IPS-18a (cell line): Measurements from ENCODE around the gene GKN1.

Experiments
- H3K27ac ChIP-seq: one replicate; pipeline ENCODE4 v1.5.1; 2013; ENCODE audit warnings: low read length
- H3K27me3 ChIP-seq: one replicate; pipeline ENCODE4 v1.6.1; 2013; ENCODE audit warnings: mild to moderate bottlenecking, low read length; ENCODE audit not compliant: control insufficient read depth, insufficient read depth
- H3K36me3 ChIP-seq: one replicate; pipeline ENCODE4 v1.6.1; 2013; ENCODE audit warnings: low read depth, low read length; ENCODE audit not compliant: control insufficient read depth
- H3K4me1 ChIP-seq: one replicate; pipeline ENCODE4 v1.6.1; 2013; ENCODE audit warnings: low read depth, low read length; ENCODE audit not compliant: control insufficient read depth
- H3K4me3 ChIP-seq: one replicate; pipeline ENCODE4 v1.5.1; 2013; ENCODE audit warnings: low read length
- H3K9ac ChIP-seq: one replicate; pipeline ENCODE4 v1.6.1; 2013; ENCODE audit warnings: mild to moderate bottlenecking, low read length, moderate library complexity
- H3K9me3 ChIP-seq: one replicate; pipeline ENCODE4 v1.6.1; 2013; ENCODE audit warnings: low read depth, low read length; ENCODE audit not compliant: control insufficient read depth

GKN1 gene

GRCh38 chr2:68974251-68974650, at the start of gene GKN1:
Gene GKN1 (plus strand): TSS chr2:68974636. CDS start chr2:68974678, 42 bp downstream.
- Histone ChIP-seq H3K4me1 (no peaks in the 10 kb centered on the region), H3K27me3 (no peaks in the 10 kb centered on the region), H3K27ac (no peak within 1 kb of the TSS), H3K9me3 (no peaks in the 10 kb centered on the region), H3K9ac (no peak within 1 kb of the TSS), H3K36me3 (no peaks in the 10 kb centered on the region), H3K4me3 (no peak within 1 kb of the TSS)

- no peak overlapping the region for H3K27ac ChIP-seq
- no peaks in the 10 kb centered on the region for H3K9me3 ChIP-seq
- no peak overlapping the region for H3K4me3 ChIP-seq
- no peaks in the 10 kb centered on the region for H3K27me3 ChIP-seq
- no peaks in the 10 kb centered on the region for H3K4me1 ChIP-seq
- no peak overlapping the region for H3K9ac ChIP-seq
- no peaks in the 10 kb centered on the region for H3K36me3 ChIP-seq
These were observed 49.0 kb upstream of the GKN1 start for GRCh38 chr2:68925295-68925896.

DNA sequence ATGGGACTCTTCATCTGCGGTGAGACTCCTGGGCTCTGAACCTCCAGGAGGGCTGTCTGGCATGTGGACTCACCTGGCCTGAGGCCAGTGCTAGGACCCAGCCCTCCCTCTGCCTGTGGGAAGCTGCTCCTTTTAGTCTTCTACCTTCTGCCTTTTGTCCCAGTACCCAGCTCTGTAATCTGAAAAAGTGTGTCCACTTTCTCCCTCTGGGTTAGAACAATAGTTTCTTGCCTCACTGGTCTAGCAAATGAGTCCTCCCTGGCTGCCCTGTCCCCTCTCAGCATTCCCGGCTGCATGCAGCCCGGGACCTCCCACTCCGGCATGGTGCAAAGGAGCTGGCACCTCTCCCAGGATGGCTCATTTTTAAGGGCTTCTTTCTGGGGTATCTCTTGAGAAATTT, 47.6 kb upstream of the GKN1 start:
- H3K4me1 ChIP-seq, result no peaks in the 10 kb centered on the region
- H3K9ac ChIP-seq, result no peak overlapping the region
- no peak overlapping the region for H3K4me3 ChIP-seq
- no peak overlapping the region for H3K27ac ChIP-seq
- no peaks in the 10 kb centered on the region for H3K27me3 ChIP-seq
- no peaks in the 10 kb centered on the region for H3K9me3 ChIP-seq
- H3K36me3 ChIP-seq, result no peaks in the 10 kb centered on the region

- Histone ChIP-seq H3K27me3 (no peaks in the 10 kb centered on the region), H3K36me3 (no peaks in the 10 kb centered on the region), H3K27ac (no peak overlapping the region)
These were observed 43.2 kb upstream of the GKN1 start for GRCh38 chr2:68931149-68931711.

DNA sequence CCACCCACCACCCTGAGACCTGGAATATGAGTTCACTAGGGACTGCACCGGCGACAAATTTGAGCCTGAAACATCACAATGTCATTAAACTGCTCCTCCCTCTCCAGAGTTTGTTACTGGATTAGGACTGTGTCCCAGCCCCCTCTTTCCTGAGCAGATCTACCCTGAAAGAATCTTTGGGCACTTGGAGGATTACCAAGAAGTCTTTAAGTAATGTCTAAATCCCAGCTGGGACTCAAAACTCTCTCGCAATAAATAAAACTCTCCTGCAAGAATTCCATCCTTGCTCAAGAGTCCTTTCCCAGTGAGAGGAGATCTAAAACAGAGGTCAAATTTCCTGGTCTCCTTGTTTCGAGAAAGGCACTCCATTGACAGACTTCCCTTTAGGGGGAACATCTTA, 42.6 kb upstream of the GKN1 start:
- Histone ChIP-seq H3K27ac (no peak overlapping the region), H3K4me3 (no peak overlapping the region), H3K9ac (no peak overlapping the region), H3K4me1 (no peaks in the 10 kb centered on the region), H3K36me3 (no peaks in the 10 kb centered on the region), H3K27me3 (no peaks in the 10 kb centered on the region), H3K9me3 (no peaks in the 10 kb centered on the region)

More at GRCh38 chr2:68931149-68931711, 43.2 kb upstream of the GKN1 start:
- H3K9ac ChIP-seq, result no peak overlapping the region
- no peaks in the 10 kb centered on the region for H3K9me3 ChIP-seq
- H3K4me1 ChIP-seq, result no peaks in the 10 kb centered on the region
- no peak overlapping the region for H3K4me3 ChIP-seq

- H3K36me3 ChIP-seq, result no peaks in the 10 kb centered on the region
- H3K4me3 ChIP-seq, result no peak overlapping the region
- H3K9me3 ChIP-seq, result no peaks in the 10 kb centered on the region
- no peak overlapping the region for H3K9ac ChIP-seq
- H3K27me3 ChIP-seq, result no peaks in the 10 kb centered on the region
- H3K4me1 ChIP-seq, result no peaks in the 10 kb centered on the region
- no peak overlapping the region for H3K27ac ChIP-seq
These were observed 42.0 kb upstream of the GKN1 start for GRCh38 chr2:68932402-68932801.

DNA sequence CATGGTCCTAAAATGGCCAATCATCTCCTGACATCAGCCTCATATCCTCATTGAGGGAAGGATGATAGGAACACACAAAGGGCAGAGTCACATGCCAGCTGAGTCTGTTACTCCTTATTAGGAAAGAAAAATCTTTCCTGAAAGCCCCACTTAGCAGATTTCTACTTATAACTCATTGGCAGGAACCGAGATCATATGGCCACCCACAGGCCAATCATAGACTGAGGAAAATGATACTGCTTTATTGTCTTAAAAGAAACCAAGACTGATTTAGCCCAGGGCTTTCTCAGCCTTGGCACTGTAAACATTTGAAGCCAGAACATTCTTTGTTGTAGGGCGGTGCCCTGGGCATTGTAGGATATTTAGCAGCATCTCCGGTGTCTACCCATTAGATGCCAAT, 40.4 kb upstream of the GKN1 start:
- H3K4me3 ChIP-seq, result no peak overlapping the region

DNA sequence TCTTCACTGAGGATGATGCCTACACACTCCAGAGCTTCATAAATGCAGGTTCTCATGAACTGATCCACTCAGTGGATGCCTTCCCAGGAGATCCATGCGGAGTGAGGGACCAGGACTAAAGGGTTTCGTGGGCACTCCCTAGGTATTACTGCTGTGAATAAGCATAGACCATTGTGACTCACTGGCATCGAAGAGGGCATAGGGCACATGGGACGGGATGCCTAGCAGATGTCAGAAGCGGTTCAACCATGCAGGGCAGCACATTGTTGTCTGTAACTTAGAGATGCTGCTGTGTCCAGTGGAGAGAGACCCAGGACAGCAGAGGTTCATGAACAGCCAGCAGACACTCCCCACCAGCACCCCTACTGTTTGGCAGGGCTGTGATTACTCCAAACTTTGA, 39.0 kb upstream of the GKN1 start:
- Histone ChIP-seq H3K9me3 (no peaks in the 10 kb centered on the region), H3K4me3 (no peak overlapping the region), H3K27ac (no peak overlapping the region), H3K27me3 (no peaks in the 10 kb centered on the region), H3K9ac (no peak overlapping the region), H3K36me3 (no peaks in the 10 kb centered on the region), H3K4me1 (no peaks in the 10 kb centered on the region)

More for the DNA sequence above, 40.4 kb upstream of the GKN1 start:
- Histone ChIP-seq H3K9ac (no peak overlapping the region), H3K4me1 (no peaks in the 10 kb centered on the region), H3K36me3 (no peaks in the 10 kb centered on the region), H3K27me3 (no peaks in the 10 kb centered on the region), H3K27ac (no peak overlapping the region), H3K9me3 (no peaks in the 10 kb centered on the region)

- Histone ChIP-seq H3K9me3 (no peaks in the 10 kb centered on the region), H3K36me3 (no peaks in the 10 kb centered on the region), H3K27ac (no peak overlapping the region), H3K4me1 (no peaks in the 10 kb centered on the region), H3K9ac (no peak overlapping the region), H3K27me3 (no peaks in the 10 kb centered on the region), H3K4me3 (no peak overlapping the region)
These were observed 38.0 kb upstream of the GKN1 start for GRCh38 chr2:68936427-68936826.

DNA sequence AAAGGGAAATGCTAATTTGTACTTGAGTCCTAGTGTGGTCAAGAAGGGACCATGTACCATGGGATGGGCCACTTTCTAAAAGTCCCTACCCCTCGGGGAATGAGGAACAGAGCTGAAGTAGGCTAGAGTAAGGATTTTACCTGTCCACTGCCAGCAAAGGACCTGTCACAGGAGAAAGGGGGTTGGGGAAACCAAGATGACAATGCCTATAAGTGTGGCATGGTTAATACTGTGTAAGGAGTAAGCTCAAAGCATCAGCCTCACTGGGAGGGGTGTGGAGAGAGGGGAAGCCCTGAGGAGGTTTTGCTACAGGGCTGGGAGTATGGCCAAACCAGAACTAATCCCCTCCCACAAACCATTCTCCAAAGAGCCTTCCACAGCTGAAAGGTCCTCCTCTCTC, 37.5 kb upstream of the GKN1 start:
- Histone ChIP-seq H3K4me1 (no peaks in the 10 kb centered on the region), H3K27ac (no peak overlapping the region), H3K36me3 (no peaks in the 10 kb centered on the region), H3K9me3 (no peaks in the 10 kb centered on the region), H3K27me3 (no peaks in the 10 kb centered on the region), H3K9ac (no peak overlapping the region), H3K4me3 (no peak overlapping the region)

DNA sequence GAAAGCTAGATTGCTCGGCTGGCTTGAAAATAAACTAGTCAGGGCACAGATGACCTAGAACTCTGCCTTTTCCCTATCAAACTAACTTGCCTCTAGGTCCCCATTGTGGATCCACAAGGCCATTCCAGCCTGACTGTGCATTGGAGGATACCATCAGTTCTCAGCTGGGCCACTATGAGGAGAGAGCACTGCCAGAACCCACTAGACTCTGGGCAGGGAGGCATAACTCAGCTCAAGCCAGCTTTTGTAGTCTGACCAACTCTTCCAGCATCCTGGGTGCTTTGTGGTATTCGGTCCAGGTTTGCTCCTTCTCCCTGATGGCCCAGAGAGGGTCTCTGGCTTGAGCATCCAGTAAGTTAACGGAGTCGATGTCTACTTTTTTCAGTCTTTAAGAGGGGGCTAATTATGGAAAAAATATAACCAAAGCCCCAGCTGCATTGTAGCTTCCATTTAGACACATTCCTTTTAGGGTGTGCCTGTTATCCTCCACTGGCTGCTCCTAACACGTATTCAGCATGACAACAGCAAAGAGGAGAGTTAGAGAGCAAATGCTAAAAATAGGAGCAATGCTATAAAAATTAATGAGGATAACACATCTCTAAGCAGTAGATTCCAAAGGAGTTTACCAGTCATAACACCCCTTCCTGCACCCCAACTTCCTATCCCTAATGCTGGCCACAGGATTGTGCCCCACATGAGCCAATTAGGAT, 36.9 kb upstream of the GKN1 start:
- no peak overlapping the region for H3K9ac ChIP-seq
- no peak overlapping the region for H3K27ac ChIP-seq
- H3K9me3 ChIP-seq, result no peaks in the 10 kb centered on the region
- H3K36me3 ChIP-seq, result no peaks in the 10 kb centered on the region
- no peak overlapping the region for H3K4me3 ChIP-seq
- no peaks in the 10 kb centered on the region for H3K4me1 ChIP-seq
- no peaks in the 10 kb centered on the region for H3K27me3 ChIP-seq

GRCh38 chr2:68938938-68939337, 35.5 kb upstream of the GKN1 start:
- Histone ChIP-seq H3K27me3 (no peaks in the 10 kb centered on the region), H3K4me3 (no peak overlapping the region), H3K9ac (no peak overlapping the region), H3K36me3 (no peaks in the 10 kb centered on the region), H3K4me1 (peaks cover 2% of the 10 kb centered on the region), H3K27ac (no peak overlapping the region), H3K9me3 (no peaks in the 10 kb centered on the region)
